ENCODE results near the gene PRDX2.

The PRDX2 gene

DNA sequence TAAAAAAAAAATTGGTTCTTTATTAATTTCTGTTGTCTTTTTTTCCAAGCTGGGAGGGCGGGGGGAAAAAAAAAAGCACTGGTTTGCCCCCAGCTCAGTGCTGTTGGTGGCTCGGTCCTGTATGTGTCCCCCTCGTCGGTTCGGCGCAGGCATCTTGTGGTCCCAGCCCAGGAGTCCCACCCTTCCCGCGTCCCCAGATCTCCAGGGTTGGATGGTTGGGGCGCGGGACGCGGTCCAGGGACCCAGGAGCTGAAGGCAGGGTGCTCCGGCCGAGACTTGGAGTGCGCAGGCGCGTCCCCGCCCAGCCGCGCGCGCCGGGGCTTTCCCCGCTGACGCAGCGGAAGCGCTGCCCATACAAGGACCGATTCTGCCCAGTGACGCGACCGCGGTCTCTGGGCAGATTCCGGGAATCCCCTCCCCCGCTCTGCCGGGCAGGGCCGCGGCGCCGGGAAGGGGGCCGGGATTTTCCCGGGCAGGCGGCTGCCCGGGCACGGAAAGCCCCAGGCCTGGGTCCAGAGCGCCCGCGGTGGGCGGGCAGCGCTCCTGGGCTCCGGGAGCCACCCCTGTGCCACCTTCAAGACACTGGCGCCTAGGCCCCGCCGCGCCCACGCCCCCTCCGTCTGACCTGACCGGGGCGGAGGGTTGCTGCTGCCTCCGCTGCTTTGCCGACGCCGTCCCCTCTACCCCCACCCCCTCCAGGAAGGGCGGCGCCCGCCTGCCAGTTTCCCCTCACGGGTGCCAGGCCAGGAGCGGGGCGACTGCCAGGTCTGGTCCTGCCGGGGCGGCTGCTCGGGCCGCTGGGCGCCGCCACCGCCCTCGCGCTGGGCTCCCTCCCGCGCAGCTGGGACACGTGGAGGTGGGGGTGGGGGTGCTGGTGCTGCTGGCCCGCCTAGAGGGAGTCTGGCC, 8.1 kb downstream of the PRDX2 start:
- DNase-seq (ENCODE audit: low read depth), result peak; percentile 92
- H3K4me3 ChIP-seq (ENCODE audit: low read length), result peak overlapping the region; percentile 99
- TF ChIP-seq CTCF (conservative IDR thresholded peaks at IDR 0.05; ENCODE audit: low read length), result 0 out of 2 replicates have a peak, but pooled peaks have one; percentile 3

- no peak for DNase-seq (ENCODE audit: low read depth)
- TF ChIP-seq CTCF (conservative IDR thresholded peaks at IDR 0.05; ENCODE audit: low read length), result no peak
- H3K4me3 ChIP-seq (ENCODE audit: low read length), result peak overlapping the region; percentile 99
These were observed 8.7 kb downstream of the PRDX2 start for GRCh38 chr19:12792853-12793289.

- TF ChIP-seq CTCF (conservative IDR thresholded peaks at IDR 0.05; ENCODE audit: low read length), result no peak
- peak overlapping the region; percentile 99 for H3K4me3 ChIP-seq (ENCODE audit: low read length)
- DNase-seq (ENCODE audit: low read depth), result peak; percentile 64
These were observed 9.3 kb downstream of the PRDX2 start for GRCh38 chr19:12792051-12792852.

- H3K4me3 ChIP-seq (ENCODE audit: low read length), result peak within 1 kb of the TSS; percentile 99
- peak; percentile 98 for DNase-seq (ENCODE audit: low read depth)
- no peak for TF ChIP-seq CTCF (conservative IDR thresholded peaks at IDR 0.05; ENCODE audit: low read length)
These were observed 10.1 kb downstream of the PRDX2 start, which contains the start of gene JUNB for GRCh38 chr19:12791345-12792050. Gene JUNB (plus strand): TSS chr19:12791486. CDS start chr19:12791772, 286 bp downstream.

DNA sequence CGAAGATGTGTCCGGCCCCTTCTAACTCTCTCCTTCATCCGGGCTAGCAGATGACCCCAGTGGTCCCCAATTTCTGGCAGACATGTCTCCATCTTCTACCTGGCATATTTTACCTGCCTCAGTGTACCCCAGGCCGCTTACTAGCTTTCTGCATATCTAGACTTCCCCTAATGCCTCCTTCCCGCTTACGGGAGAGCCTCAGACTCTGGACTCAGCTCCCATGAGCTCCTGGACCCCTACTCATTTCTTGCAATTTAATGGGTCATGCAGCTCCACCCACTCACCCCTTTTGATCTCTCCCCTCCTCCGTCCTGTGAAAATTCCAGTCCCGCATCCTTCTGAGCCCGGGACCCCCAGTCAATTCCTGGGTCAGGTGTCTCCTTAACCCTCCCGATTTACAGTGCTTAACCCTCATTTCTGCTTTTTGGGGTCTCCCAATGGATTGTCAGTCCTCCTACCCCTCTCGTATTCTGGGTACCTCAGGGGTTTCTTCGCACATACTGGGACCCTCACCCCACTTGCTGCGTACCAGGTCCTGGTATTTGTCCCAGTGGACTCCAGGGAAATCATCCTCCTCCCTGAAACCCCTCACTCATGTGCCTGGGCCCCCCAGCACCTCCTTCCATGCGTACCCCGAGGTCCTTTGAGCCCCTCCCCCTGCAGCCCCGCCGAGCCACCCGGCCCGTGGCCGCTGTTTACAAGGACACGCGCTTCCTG, 10.8 kb downstream of the PRDX2 start:
- H3K4me3 ChIP-seq (ENCODE audit: low read length), result peak overlapping the region; percentile 99
- DNase-seq (ENCODE audit: low read depth), result no peak
- TF ChIP-seq CTCF (conservative IDR thresholded peaks at IDR 0.05; ENCODE audit: low read length), result no peak

GRCh38 chr19:12789904-12790619, 11.5 kb downstream of the PRDX2 start:
- TF ChIP-seq CTCF (conservative IDR thresholded peaks at IDR 0.05; ENCODE audit: low read length), result no peak
- H3K4me3 ChIP-seq (ENCODE audit: low read length), result peak overlapping the region; percentile 99
- peak; percentile 97 for DNase-seq (ENCODE audit: low read depth)

Data from AG10803 (cell line).